ENCODE measurements around the gene MSMP. TPM values are rescaled to one million over a fixed set of nuclear protein-coding genes. Genes with fewer than 3 reads are reported as not detected.

MSMP gene
- total RNA-seq, 2 donors from 2014 or later = not detected

GRCh38 chr9:35767458-35767857 is 13.4 kb upstream of the MSMP start:
- no peak for ATAC-seq
- intact Hi-C loops (cut with DNase I) = no loop called here

DNA sequence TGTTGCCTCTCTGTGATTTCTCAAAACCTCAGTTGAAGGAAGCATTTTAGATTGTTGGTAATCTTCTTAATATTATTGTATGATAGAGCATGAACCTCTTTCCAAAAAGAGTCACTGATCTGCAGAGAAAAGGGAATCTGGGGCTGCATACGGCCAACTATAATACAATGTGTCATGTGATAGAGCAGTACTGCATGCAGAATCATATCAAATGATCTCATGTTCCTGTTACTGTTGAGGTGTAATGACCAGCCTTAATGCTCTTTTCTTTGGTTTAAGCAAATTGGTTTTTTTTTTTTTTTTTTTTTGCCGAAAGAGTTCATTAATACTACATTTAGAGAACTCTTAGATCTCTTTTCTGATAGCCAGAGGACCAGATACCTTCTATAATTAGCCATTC is 12.9 kb upstream of the MSMP start:
- Histone ChIP-seq H3K4me1 (peaks cover 22% of the 10 kb centered on the region), H3K36me3 (replicated peaks in 1 of 2; ENCODE audit: insufficient read depth in 1 of 2, low read depth in 2 of 2) (no peaks in the 10 kb centered on the region), H3K4me3 (no peak overlapping the region), H3K9me3 (no peaks in the 10 kb centered on the region), H3K27ac (no peak overlapping the region), H3K27me3 (no peaks in the 10 kb centered on the region)
- ATAC-seq = no peak
- intact Hi-C loops (cut with DNase I) = no loop called here
- WGBS, 2 donors = 81 to 83% methylated on average over 2 of the region's 2 CpGs
- TF ChIP-seq, protein P1, sequence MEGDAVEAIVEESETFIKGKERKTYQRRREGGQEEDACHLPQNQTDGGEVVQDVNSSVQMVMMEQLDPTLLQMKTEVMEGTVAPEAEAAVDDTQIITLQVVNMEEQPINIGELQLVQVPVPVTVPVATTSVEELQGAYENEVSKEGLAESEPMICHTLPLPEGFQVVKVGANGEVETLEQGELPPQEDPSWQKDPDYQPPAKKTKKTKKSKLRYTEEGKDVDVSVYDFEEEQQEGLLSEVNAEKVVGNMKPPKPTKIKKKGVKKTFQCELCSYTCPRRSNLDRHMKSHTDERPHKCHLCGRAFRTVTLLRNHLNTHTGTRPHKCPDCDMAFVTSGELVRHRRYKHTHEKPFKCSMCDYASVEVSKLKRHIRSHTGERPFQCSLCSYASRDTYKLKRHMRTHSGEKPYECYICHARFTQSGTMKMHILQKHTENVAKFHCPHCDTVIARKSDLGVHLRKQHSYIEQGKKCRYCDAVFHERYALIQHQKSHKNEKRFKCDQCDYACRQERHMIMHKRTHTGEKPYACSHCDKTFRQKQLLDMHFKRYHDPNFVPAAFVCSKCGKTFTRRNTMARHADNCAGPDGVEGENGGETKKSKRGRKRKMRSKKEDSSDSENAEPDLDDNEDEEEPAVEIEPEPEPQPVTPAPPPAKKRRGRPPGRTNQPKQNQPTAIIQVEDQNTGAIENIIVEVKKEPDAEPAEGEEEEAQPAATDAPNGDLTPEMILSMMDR (IDR thresholded peaks at IDR 0.05) = no peak
- no peak for TF ChIP-seq POLR2A (IDR thresholded peaks at IDR 0.05)
- no peak for DNase-seq

More at GRCh38 chr9:35767458-35767857, 13.4 kb upstream of the MSMP start:
- Histone ChIP-seq H3K27me3 (no peaks in the 10 kb centered on the region), H3K4me1 (peaks cover 27% of the 10 kb centered on the region), H3K4me3 (no peak overlapping the region), H3K36me3 (replicated peaks in 1 of 2; ENCODE audit: insufficient read depth in 1 of 2, low read depth in 2 of 2) (no peaks in the 10 kb centered on the region), H3K9me3 (no peaks in the 10 kb centered on the region), H3K27ac (no peak overlapping the region)
- no peak for TF ChIP-seq POLR2A (IDR thresholded peaks at IDR 0.05)
- TF ChIP-seq, protein P1 (IDR thresholded peaks at IDR 0.05) = no peak
- 77 to 100% methylated on average over 1 of the region's 1 CpG for WGBS, 2 donors
- no peak for DNase-seq

GRCh38 chr9:35763803-35764202 is 9.7 kb upstream of the MSMP start:
- H3K4me1 ChIP-seq = peaks cover 15% of the 10 kb centered on the region
- no peak for ATAC-seq
- intact Hi-C loops (cut with DNase I) = no loop called here
- no peak for TF ChIP-seq POLR2A (IDR thresholded peaks at IDR 0.05)
- TF ChIP-seq, protein P1 (IDR thresholded peaks at IDR 0.05) = no peak
- no peak for DNase-seq
- no peaks in the 10 kb centered on the region for H3K9me3 ChIP-seq
- H3K27me3 ChIP-seq = no peaks in the 10 kb centered on the region
- H3K36me3 ChIP-seq (replicated peaks in 1 of 2; ENCODE audit: insufficient read depth in 1 of 2, low read depth in 2 of 2) = no peaks in the 10 kb centered on the region
- 88 to 93% methylated on average over 1 of the region's 1 CpG for WGBS, 2 donors
- no peak overlapping the region for H3K27ac ChIP-seq
- H3K4me3 ChIP-seq = no peak overlapping the region

DNA sequence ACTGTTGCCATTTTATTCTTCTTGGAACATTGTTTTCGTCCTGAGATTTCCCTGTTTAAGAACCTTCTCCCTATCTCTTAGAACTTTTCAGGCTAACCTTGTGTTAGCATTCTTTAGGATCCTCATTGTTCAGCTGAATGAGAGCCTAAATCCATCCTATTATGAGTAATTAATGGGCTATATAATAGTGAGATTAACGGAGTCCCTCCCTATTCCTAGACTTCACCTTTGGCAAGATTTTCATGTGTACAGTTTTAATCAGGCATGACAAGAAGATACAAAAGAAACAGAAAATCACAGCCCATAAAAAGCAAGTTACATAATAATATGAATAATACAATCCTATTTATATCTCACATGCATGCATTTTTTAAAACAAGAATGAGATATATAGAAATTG is 9.1 kb upstream of the MSMP start:
- H3K4me1 ChIP-seq = peaks cover 19% of the 10 kb centered on the region
- intact Hi-C loops (cut with DNase I) = no loop called here
- H3K4me3 ChIP-seq = no peak overlapping the region
- ATAC-seq (no peak), DNase-seq (no peak)
- TF ChIP-seq, protein P1 (IDR thresholded peaks at IDR 0.05) = no peak
- no peak for TF ChIP-seq POLR2A (IDR thresholded peaks at IDR 0.05)
- no peaks in the 10 kb centered on the region for H3K27me3 ChIP-seq
- H3K36me3 ChIP-seq (replicated peaks in 1 of 2; ENCODE audit: insufficient read depth in 1 of 2, low read depth in 2 of 2) = no peaks in the 10 kb centered on the region
- no peaks in the 10 kb centered on the region for H3K9me3 ChIP-seq
- WGBS, 2 donors = 71 to 89% methylated on average over 2 of the region's 2 CpGs
- H3K27ac ChIP-seq = no peak overlapping the region

DNA sequence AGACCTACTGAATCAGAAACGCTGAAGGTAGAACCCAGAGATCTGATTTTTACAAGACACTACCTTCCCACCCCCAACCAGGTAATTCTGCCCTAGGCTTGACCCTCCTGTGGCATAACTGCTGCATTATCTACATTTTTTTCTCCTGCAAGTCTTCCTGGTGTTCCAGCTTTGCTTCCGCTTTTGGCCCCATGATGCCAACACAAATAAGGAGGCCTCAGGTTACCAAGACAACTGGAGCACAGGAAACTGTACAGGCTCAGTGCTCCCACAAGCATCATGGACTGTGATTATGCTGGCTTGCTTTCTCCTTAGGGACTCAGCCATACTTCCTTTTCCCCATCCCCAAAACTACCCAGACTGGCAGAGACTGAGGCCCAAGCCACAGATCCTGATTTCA is 6.6 kb upstream of the MSMP start:
- no peaks in the 10 kb centered on the region for H3K27me3 ChIP-seq
- intact Hi-C loops (cut with DNase I) = no loop called here
- peak in 3 of 4 donors; percentile 49 to 68 (median 60) for DNase-seq
- peak in 1 of 3 donors; percentile 13 for TF ChIP-seq POLR2A (IDR thresholded peaks at IDR 0.05)
- TF ChIP-seq, protein P1 (IDR thresholded peaks at IDR 0.05) = no peak
- peaks cover 36% of the 10 kb centered on the region for H3K4me1 ChIP-seq
- ATAC-seq = no peak
- H3K9me3 ChIP-seq = no peaks in the 10 kb centered on the region
- no peak overlapping the region for H3K4me3 ChIP-seq
- no peaks in the 10 kb centered on the region for H3K36me3 ChIP-seq (replicated peaks in 1 of 2; ENCODE audit: insufficient read depth in 1 of 2, low read depth in 2 of 2)
- H3K27ac ChIP-seq = peak overlapping the region in 2 of 4 donors; percentile 8 to 15
- 41 to 59% methylated on average over 2 of the region's 2 CpGs for WGBS, 2 donors
